ENCODE results near the gene RAD51B. TPM values are rescaled to one million over a fixed set of nuclear protein-coding genes. Genes with fewer than 3 reads are reported as not detected.

The RAD51B gene
- total RNA-seq, 4 donors from 2014 or later = 5.0 to 31.8 (median 20.6) TPM

DNA sequence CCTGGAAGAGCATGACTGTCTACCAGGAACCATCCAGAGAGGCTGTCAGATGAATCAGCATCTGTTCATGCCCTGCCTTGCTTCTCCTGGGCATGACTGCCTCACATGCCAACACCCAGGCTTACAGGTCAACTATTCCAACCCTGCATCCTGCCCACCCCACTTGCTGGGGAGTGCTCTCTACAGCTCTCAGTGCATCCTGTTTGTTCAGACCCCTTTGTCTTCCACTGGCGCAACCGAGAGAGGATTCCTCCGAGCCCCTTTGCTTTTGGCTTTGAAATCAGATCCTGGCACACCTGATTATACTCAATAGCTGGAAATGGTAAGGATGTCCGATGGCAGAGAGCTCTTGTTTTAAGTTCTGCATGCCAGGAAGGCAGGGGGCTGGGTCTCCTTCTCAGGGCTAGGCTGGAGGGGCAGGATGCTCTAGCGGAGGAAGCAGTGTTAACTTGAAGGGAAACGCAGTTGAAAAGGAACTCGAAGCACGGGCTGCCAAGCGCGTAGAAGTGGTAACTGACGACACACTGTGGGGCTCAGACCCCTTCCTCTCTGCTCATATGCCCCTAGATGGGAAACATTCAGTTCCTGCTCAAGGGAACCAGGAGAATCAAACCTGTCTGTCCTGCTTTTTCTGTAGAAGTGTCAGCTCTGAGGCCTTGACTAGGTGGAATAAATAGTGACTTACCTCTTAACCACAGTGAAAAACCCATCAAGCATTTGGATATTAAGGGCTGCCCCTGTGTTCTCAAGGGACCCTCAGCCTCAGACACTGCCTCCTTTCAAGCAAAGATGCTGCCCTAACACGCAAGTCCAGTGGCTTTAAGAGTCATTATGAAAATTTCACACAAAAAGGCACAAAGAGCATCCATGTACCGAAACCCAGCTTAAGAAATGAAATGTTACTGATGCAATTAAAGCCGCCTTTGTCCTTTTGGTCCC lies 675.8 kb downstream of the RAD51B start:
- Histone ChIP-seq H3K4me1 (no peaks in the 10 kb centered on the region), H3K9me3 (no peaks in the 10 kb centered on the region), H3K36me3 (no peaks in the 10 kb centered on the region), H3K27ac (no peak overlapping the region), H3K27me3 (no peaks in the 10 kb centered on the region), H3K4me3 (no peak overlapping the region)
- whole genome bisulfite sequencing, 2 donors (ENCODE audit: low coverage in 1 of 2) = 77 to 82% methylated on average over 12 to 14 of the region's 14 CpGs
- TF ChIP-seq EP300 (IDR thresholded peaks at IDR 0.05; ENCODE audit: low read depth) = no peak
- in situ Hi-C loops (cut with MboI; ENCODE audit: low pct_ligation_motif_present in 1 of 4, low pct_unique_long_range_greater_than_20kb in 1 of 4, low sequenced_read_pairs in 3 of 4) = no loop called here
- no peak for DNase-seq
- intact Hi-C loops (cut with DNase I; ENCODE audit: low total_unique reads) = no loop called here

DNA sequence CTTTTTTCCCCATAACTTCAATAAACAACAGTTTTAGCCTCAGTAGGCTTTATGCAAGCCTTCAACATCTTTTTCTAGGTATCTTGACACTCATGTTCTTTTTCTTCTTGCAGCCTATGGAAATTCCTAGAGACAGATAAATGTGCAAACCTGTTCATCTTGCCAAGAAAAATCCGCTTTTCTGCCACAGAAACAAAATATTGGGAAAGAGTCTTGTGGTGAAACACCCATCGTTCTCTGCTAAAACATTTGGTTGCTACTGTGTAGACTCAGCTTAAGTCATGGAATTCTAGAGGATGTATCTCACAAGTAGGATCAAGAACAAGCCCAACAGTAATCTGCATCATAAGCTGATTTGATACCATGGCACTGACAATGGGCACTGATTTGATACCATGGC lies 677.4 kb downstream of the RAD51B start:
- Histone ChIP-seq H3K36me3 (no peaks in the 10 kb centered on the region), H3K27ac (no peak overlapping the region), H3K9me3 (no peaks in the 10 kb centered on the region), H3K27me3 (no peaks in the 10 kb centered on the region), H3K4me1 (peaks cover 0 to 4% (median 2%) of the 10 kb centered on the region in 4 donors), H3K4me3 (no peak overlapping the region)
- intact Hi-C loops (cut with DNase I; ENCODE audit: low total_unique reads) (no loop called here), in situ Hi-C loops (cut with MboI; ENCODE audit: low pct_ligation_motif_present in 1 of 4, low pct_unique_long_range_greater_than_20kb in 1 of 4, low sequenced_read_pairs in 3 of 4) (no loop called here)
- no peak for DNase-seq
- TF ChIP-seq EP300 (IDR thresholded peaks at IDR 0.05; ENCODE audit: low read depth) (no peak), POLR2AphosphoS5 (IDR thresholded peaks at IDR 0.05) (no peak), POLR2A (IDR thresholded peaks at IDR 0.05) (no peak)
- TF ChIP-seq, protein P1, sequence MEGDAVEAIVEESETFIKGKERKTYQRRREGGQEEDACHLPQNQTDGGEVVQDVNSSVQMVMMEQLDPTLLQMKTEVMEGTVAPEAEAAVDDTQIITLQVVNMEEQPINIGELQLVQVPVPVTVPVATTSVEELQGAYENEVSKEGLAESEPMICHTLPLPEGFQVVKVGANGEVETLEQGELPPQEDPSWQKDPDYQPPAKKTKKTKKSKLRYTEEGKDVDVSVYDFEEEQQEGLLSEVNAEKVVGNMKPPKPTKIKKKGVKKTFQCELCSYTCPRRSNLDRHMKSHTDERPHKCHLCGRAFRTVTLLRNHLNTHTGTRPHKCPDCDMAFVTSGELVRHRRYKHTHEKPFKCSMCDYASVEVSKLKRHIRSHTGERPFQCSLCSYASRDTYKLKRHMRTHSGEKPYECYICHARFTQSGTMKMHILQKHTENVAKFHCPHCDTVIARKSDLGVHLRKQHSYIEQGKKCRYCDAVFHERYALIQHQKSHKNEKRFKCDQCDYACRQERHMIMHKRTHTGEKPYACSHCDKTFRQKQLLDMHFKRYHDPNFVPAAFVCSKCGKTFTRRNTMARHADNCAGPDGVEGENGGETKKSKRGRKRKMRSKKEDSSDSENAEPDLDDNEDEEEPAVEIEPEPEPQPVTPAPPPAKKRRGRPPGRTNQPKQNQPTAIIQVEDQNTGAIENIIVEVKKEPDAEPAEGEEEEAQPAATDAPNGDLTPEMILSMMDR (IDR thresholded peaks at IDR 0.05) = no peak
- 88 to 95% methylated on average over 1 to 2 of the region's 2 CpGs for WGBS, 2 donors (ENCODE audit: low coverage in 1 of 2)

DNA sequence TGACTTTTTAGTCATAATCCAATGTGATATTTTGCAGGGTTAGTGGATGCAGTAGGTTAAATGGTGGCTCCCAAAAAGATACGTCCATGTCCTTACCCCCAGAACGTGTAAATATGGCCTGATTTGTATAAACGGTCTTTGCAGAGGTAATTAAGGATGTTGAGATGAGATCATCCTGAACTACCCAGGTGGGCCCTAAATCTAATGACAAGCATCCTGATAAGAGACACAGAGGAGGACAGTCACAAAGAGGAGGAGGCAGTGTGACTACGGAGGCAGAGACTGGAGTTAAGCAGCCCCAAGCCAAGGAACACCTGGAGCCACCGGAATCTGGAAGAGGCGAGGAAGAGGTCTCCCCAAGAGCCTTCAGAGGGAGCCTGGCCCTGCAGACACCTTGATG lies 679.9 kb downstream of the RAD51B start:
- DNase-seq = no peak
- Histone ChIP-seq H3K36me3 (no peaks in the 10 kb centered on the region), H3K27ac (no peak overlapping the region), H3K4me1 (peaks cover 0 to 4% (median 2%) of the 10 kb centered on the region in 4 donors), H3K9me3 (no peaks in the 10 kb centered on the region), H3K4me3 (no peak overlapping the region), H3K27me3 (no peaks in the 10 kb centered on the region)
- in situ Hi-C loops (cut with MboI; ENCODE audit: low pct_ligation_motif_present in 1 of 4, low pct_unique_long_range_greater_than_20kb in 1 of 4, low sequenced_read_pairs in 3 of 4) = no loop called here
- WGBS, 2 donors (ENCODE audit: low coverage in 1 of 2) = 86 to 94% methylated on average over 3 to 6 of the region's 6 CpGs
- intact Hi-C loops (cut with DNase I; ENCODE audit: low total_unique reads) = no loop called here
- TF ChIP-seq POLR2A (IDR thresholded peaks at IDR 0.05) = no peak
- TF ChIP-seq POLR2AphosphoS5 (IDR thresholded peaks at IDR 0.05) = no peak
- no peak for TF ChIP-seq EP300 (IDR thresholded peaks at IDR 0.05; ENCODE audit: low read depth)
- TF ChIP-seq, protein P1 (IDR thresholded peaks at IDR 0.05) = no peak

DNA sequence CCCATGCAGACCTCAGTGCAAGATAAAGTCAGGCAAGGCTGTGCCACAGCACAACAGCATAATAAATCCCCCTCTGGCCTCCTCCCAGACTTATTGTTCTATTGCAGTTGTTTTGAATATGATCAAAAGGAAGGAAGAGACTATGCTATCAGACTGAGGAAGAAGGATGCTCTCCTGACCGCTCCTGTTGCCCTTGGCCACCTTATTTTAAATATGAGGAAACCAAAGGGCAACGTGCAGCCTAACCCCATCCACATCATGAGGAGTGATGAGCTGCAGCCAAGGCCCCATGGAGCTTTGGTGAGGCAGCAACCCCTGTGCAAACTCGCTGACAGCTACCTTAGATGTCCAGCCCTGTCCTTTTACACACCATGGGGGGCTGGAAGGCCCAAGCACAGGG lies 681.6 kb downstream of the RAD51B start:
- H3K27me3 ChIP-seq = no peaks in the 10 kb centered on the region
- no peak overlapping the region for H3K4me3 ChIP-seq
- 71 to 93% methylated on average over 2 to 3 of the region's 3 CpGs for WGBS, 2 donors (ENCODE audit: low coverage in 1 of 2)
- no peak overlapping the region for H3K27ac ChIP-seq
- in situ Hi-C loops (cut with MboI; ENCODE audit: low pct_ligation_motif_present in 1 of 4, low pct_unique_long_range_greater_than_20kb in 1 of 4, low sequenced_read_pairs in 3 of 4) (no loop called here), intact Hi-C loops (cut with DNase I; ENCODE audit: low total_unique reads) (no loop called here)
- no peak for DNase-seq
- H3K9me3 ChIP-seq = no peaks in the 10 kb centered on the region
- H3K4me1 ChIP-seq = peaks cover 5 to 10% (median 7%) of the 10 kb centered on the region in 4 donors
- H3K36me3 ChIP-seq = no peaks in the 10 kb centered on the region
- TF ChIP-seq POLR2A (IDR thresholded peaks at IDR 0.05) = no peak
- TF ChIP-seq, protein P1 (IDR thresholded peaks at IDR 0.05) = no peak
- TF ChIP-seq EP300 (IDR thresholded peaks at IDR 0.05; ENCODE audit: low read depth) = no peak
- no peak for TF ChIP-seq POLR2AphosphoS5 (IDR thresholded peaks at IDR 0.05)
